ENCODE measurements around the gene CRACR2A. TPM values are rescaled to one million over a fixed set of nuclear protein-coding genes. Genes with fewer than 3 reads are reported as not detected.

The CRACR2A gene
- total and polyA plus RNA-seq, 7 experiments from 2014 or later = 8.2 to 40.3 (median 31.4) TPM

GRCh38 chr12:3593906-3594483 is 158.9 kb downstream of the CRACR2A start:
- Histone ChIP-seq H3K9me3 (ENCODE audit: control insufficient read depth in 2 of 3, low read length in 3 of 3) (no peaks in the 10 kb centered on the region), H3K4me3 (ENCODE audit: low read length) (no peak overlapping the region), H3K4me1 (ENCODE audit: control insufficient read depth in 2 of 2, insufficient read depth in 2 of 2, low read length in 2 of 2) (no peaks in the 10 kb centered on the region), H3K27ac (ENCODE audit: low read depth, low read length) (no peak overlapping the region), H3K36me3 (ENCODE audit: control insufficient read depth in 2 of 3, insufficient read depth in 3 of 3, low read length in 3 of 3) (no peaks in the 10 kb centered on the region), H3K27me3 (ENCODE audit: control insufficient read depth in 2 of 2, insufficient read depth in 2 of 2, low read length in 2 of 2) (no peaks in the 10 kb centered on the region)
- Mint-ChIP-seq H3K4me3 (no peak overlapping the region), H3K9me3 (no peaks in the 10 kb centered on the region), H3K4me1 (no peaks in the 10 kb centered on the region), H3K27ac (no peak overlapping the region), H3K36me3 (no peaks in the 10 kb centered on the region), H3K27me3 (peaks cover 0 to 26% (median 6%) of the 10 kb centered on the region in 5 donors)
- ATAC-seq (peak; percentile 22), DNase-seq (no peak)
- POLR2A ChIA-PET = no interaction called here
- intact Hi-C loops (cut with micrococcal nuclease) = no loop called here
- CTCF ChIA-PET = no interaction called here

GRCh38 chr12:3592856-3593625 is 159.9 kb downstream of the CRACR2A start:
- H3K27ac ChIP-seq (ENCODE audit: low read depth, low read length) = no peak overlapping the region
- ATAC-seq = no peak
- DNase-seq = no peak

GRCh38 chr12:3589745-3590144 is 163.2 kb downstream of the CRACR2A start:
- Histone ChIP-seq H3K36me3 (ENCODE audit: control insufficient read depth in 2 of 3, insufficient read depth in 3 of 3, low read length in 3 of 3) (no peaks in the 10 kb centered on the region), H3K4me1 (ENCODE audit: control insufficient read depth in 2 of 2, insufficient read depth in 2 of 2, low read length in 2 of 2) (no peaks in the 10 kb centered on the region), H3K4me3 (ENCODE audit: low read length) (no peak overlapping the region), H3K27ac (ENCODE audit: low read depth, low read length) (no peak overlapping the region), H3K9me3 (ENCODE audit: control insufficient read depth in 2 of 3, low read length in 3 of 3) (no peaks in the 10 kb centered on the region), H3K27me3 (ENCODE audit: control insufficient read depth in 2 of 2, insufficient read depth in 2 of 2, low read length in 2 of 2) (no peaks in the 10 kb centered on the region)
- no peak for DNase-seq
- intact Hi-C loops (cut with micrococcal nuclease) = no loop called here
- ATAC-seq = no peak
- ChIA-PET POLR2A (no interaction called here), CTCF (no interaction called here)
- no peaks in the 10 kb centered on the region for H3K4me1 Mint-ChIP-seq
- H3K36me3 Mint-ChIP-seq = no peaks in the 10 kb centered on the region
- no peak overlapping the region for H3K27ac Mint-ChIP-seq
- peaks cover 0 to 2% (median 0%) of the 10 kb centered on the region in 11 donors for H3K9me3 Mint-ChIP-seq
- H3K27me3 Mint-ChIP-seq = peaks cover 12 to 30% (median 15%) of the 10 kb centered on the region in 5 donors
- peak overlapping the region in 1 of 10 donors; percentile 3 for H3K4me3 Mint-ChIP-seq

More at GRCh38 chr12:3592856-3593625, 159.9 kb downstream of the CRACR2A start:
- Mint-ChIP-seq H3K9me3 (no peaks in the 10 kb centered on the region), H3K4me1 (no peaks in the 10 kb centered on the region), H3K4me3 (no peak overlapping the region), H3K36me3 (no peaks in the 10 kb centered on the region), H3K27ac (no peak overlapping the region), H3K27me3 (peaks cover 0 to 31% (median 5%) of the 10 kb centered on the region in 5 donors)
- no peaks in the 10 kb centered on the region for H3K9me3 ChIP-seq (ENCODE audit: control insufficient read depth in 2 of 3, low read length in 3 of 3)
- no peaks in the 10 kb centered on the region for H3K4me1 ChIP-seq (ENCODE audit: control insufficient read depth in 2 of 2, insufficient read depth in 2 of 2, low read length in 2 of 2)
- H3K27me3 ChIP-seq (ENCODE audit: control insufficient read depth in 2 of 2, insufficient read depth in 2 of 2, low read length in 2 of 2) = no peaks in the 10 kb centered on the region
- ChIA-PET POLR2A (no interaction called here), CTCF (no interaction called here)
- intact Hi-C loops (cut with micrococcal nuclease) = no loop called here
- H3K4me3 ChIP-seq (ENCODE audit: low read length) = no peak overlapping the region
- H3K36me3 ChIP-seq (ENCODE audit: control insufficient read depth in 2 of 3, insufficient read depth in 3 of 3, low read length in 3 of 3) = no peaks in the 10 kb centered on the region

- Mint-ChIP-seq H3K27me3 (peaks cover 10 to 31% (median 15%) of the 10 kb centered on the region in 5 donors), H3K36me3 (no peaks in the 10 kb centered on the region), H3K9me3 (peaks cover 0 to 16% (median 3%) of the 10 kb centered on the region in 11 donors), H3K4me3 (no peak overlapping the region), H3K4me1 (peaks cover 0 to 1% (median 0%) of the 10 kb centered on the region in 7 donors), H3K27ac (no peak overlapping the region)
- no peak for ATAC-seq
- intact Hi-C loops (cut with micrococcal nuclease) = no loop called here
- no peak overlapping the region for H3K4me3 ChIP-seq (ENCODE audit: low read length)
- ChIA-PET POLR2A (no interaction called here), CTCF (no interaction called here)
- no peaks in the 10 kb centered on the region for H3K27me3 ChIP-seq (ENCODE audit: control insufficient read depth in 2 of 2, insufficient read depth in 2 of 2, low read length in 2 of 2)
- no peaks in the 10 kb centered on the region for H3K36me3 ChIP-seq (ENCODE audit: control insufficient read depth in 2 of 3, insufficient read depth in 3 of 3, low read length in 3 of 3)
- no peaks in the 10 kb centered on the region for H3K9me3 ChIP-seq (ENCODE audit: control insufficient read depth in 2 of 3, low read length in 3 of 3)
- no peak for DNase-seq
- no peak overlapping the region for H3K27ac ChIP-seq (ENCODE audit: low read depth, low read length)
- H3K4me1 ChIP-seq (ENCODE audit: control insufficient read depth in 2 of 2, insufficient read depth in 2 of 2, low read length in 2 of 2) = no peaks in the 10 kb centered on the region
Measured at GRCh38 chr12:3587402-3588013, 165.4 kb downstream of the CRACR2A start.

GRCh38 chr12:3583656-3584334 is 169.1 kb downstream of the CRACR2A start:
- Mint-ChIP-seq H3K27ac (no peak overlapping the region), H3K4me1 (peaks cover 0 to 1% (median 0%) of the 10 kb centered on the region in 7 donors), H3K27me3 (peaks cover 7 to 21% (median 17%) of the 10 kb centered on the region in 5 donors), H3K4me3 (no peak overlapping the region), H3K36me3 (no peaks in the 10 kb centered on the region), H3K9me3 (peaks cover 0 to 16% (median 3%) of the 10 kb centered on the region in 11 donors)
- intact Hi-C loops (cut with micrococcal nuclease) = no loop called here
- DNase-seq (no peak), ATAC-seq (no peak)
- CTCF ChIA-PET = no interaction called here
- Histone ChIP-seq H3K27ac (ENCODE audit: low read depth, low read length) (no peak overlapping the region), H3K4me3 (ENCODE audit: low read length) (no peak overlapping the region), H3K4me1 (ENCODE audit: control insufficient read depth in 2 of 2, insufficient read depth in 2 of 2, low read length in 2 of 2) (no peaks in the 10 kb centered on the region), H3K27me3 (ENCODE audit: control insufficient read depth in 2 of 2, insufficient read depth in 2 of 2, low read length in 2 of 2) (no peaks in the 10 kb centered on the region), H3K9me3 (ENCODE audit: control insufficient read depth in 2 of 3, low read length in 3 of 3) (no peaks in the 10 kb centered on the region), H3K36me3 (ENCODE audit: control insufficient read depth in 2 of 3, insufficient read depth in 3 of 3, low read length in 3 of 3) (no peaks in the 10 kb centered on the region)
- POLR2A ChIA-PET = no interaction called here

- ChIA-PET CTCF (no interaction called here), POLR2A (no interaction called here)
- Mint-ChIP-seq H3K9me3 (peaks cover 0 to 16% (median 3%) of the 10 kb centered on the region in 11 donors), H3K4me3 (no peak overlapping the region), H3K27me3 (peaks cover 0 to 21% (median 10%) of the 10 kb centered on the region in 5 donors), H3K27ac (no peak overlapping the region), H3K4me1 (peaks cover 0 to 1% (median 0%) of the 10 kb centered on the region in 7 donors), H3K36me3 (no peaks in the 10 kb centered on the region)
- no peaks in the 10 kb centered on the region for H3K4me1 ChIP-seq (ENCODE audit: control insufficient read depth in 2 of 2, insufficient read depth in 2 of 2, low read length in 2 of 2)
- H3K27me3 ChIP-seq (ENCODE audit: control insufficient read depth in 2 of 2, insufficient read depth in 2 of 2, low read length in 2 of 2) = no peaks in the 10 kb centered on the region
- H3K4me3 ChIP-seq (ENCODE audit: low read length) = no peak overlapping the region
- H3K36me3 ChIP-seq (ENCODE audit: control insufficient read depth in 2 of 3, insufficient read depth in 3 of 3, low read length in 3 of 3) = no peaks in the 10 kb centered on the region
- ATAC-seq (no peak), DNase-seq (no peak)
- no peak overlapping the region for H3K27ac ChIP-seq (ENCODE audit: low read depth, low read length)
- no peaks in the 10 kb centered on the region for H3K9me3 ChIP-seq (ENCODE audit: control insufficient read depth in 2 of 3, low read length in 3 of 3)
- intact Hi-C loops (cut with micrococcal nuclease) = no loop called here
Measured at GRCh38 chr12:3580094-3580749, 172.7 kb downstream of the CRACR2A start.
